CD4-positive, alpha-beta T cell (primary cell): ENCODE measurements around the gene NSL1. TPM values are rescaled to one million over a fixed set of nuclear protein-coding genes. Genes with fewer than 3 reads are reported as not detected.
A peak's percentile ranks its signal among the peaks of the same experiment; 100 is the strongest.

Experiments used
- ATAC-seq: fragments of 200-7000 bp; cut with Tn5 transposase; one replicate; pipeline ENCODE4 v1.10.0; 2022; ENCODE audit warnings: mild to moderate bottlenecking; ENCODE audit not compliant: poor library complexity
- CTCF ChIA-PET: fragments of 350-600 bp; sonication (Branson Sonifier 250); formaldehyde crosslinking; loops from one replicate; lab custom pipeline; 2021; ENCODE audit warnings: antibody characterized with exemption, inconsistent platforms; lab: Charles Lee
- POLR2A ChIA-PET: fragments of 350-600 bp; sonication (Branson Sonifier 250); formaldehyde crosslinking; loops from one replicate; lab custom pipeline; 2021; ENCODE audit warnings: antibody characterized with exemption, inconsistent platforms; lab: Charles Lee
- DNase-seq, 14 experiments: peaks; one replicate each; pipeline ENCODE4 v3.0.0-alpha.2; 2013 to 2020; ENCODE audit warnings: mixed read lengths in 2 of 14
- H3K27ac ChIP-seq, 2 donors: one replicate each; pipeline versions ENCODE4 v1.5.1 to v1.7.0; 2013; ENCODE audit warnings: low read length in 2 of 2, low read depth in 1 of 2, mild to moderate bottlenecking in 1 of 2
- H3K27me3 ChIP-seq, 2 experiments: 1 replicate in 1 of 2; 2 replicates in 1 of 2; pipeline versions ENCODE4 v1.6.1 to v1.7.0; 2013; ENCODE audit warnings: low read length in 2 of 2, control low read depth in 1 of 2, mild to moderate bottlenecking in 1 of 2, moderate library complexity in 1 of 2; ENCODE audit not compliant: insufficient read depth in 2 of 2, control insufficient read depth in 1 of 2
- H3K36me3 ChIP-seq: one replicate; pipeline ENCODE4 v1.6.1; 2013; ENCODE audit warnings: low read length, control low read depth; ENCODE audit not compliant: insufficient read depth
- H3K4me1 ChIP-seq: one replicate; pipeline ENCODE4 v1.6.1; 2013; ENCODE audit warnings: low read length, control low read depth; ENCODE audit not compliant: insufficient read depth
- H3K4me3 ChIP-seq: one replicate; pipeline ENCODE4 v1.5.1; 2013; ENCODE audit warnings: mild to moderate bottlenecking, low read length, moderate library complexity
- H3K9me3 ChIP-seq, 2 experiments: 1 replicate in 1 of 2; 2 replicates in 1 of 2; pipeline versions ENCODE4 v1.6.1 to v1.7.0; 2013; ENCODE audit warnings: low read length in 2 of 2, mild to moderate bottlenecking in 2 of 2, control low read depth in 1 of 2, moderate library complexity in 1 of 2; ENCODE audit not compliant: control insufficient read depth in 1 of 2, insufficient read depth in 1 of 2
- H3K27ac Mint-ChIP-seq: one replicate; pipeline ENCODE4 v1.8.0; 2020; ENCODE audit warnings: mixed read lengths
- H3K27me3 Mint-ChIP-seq: one replicate; pipeline ENCODE4 v1.8.0; 2021; ENCODE audit warnings: mixed read lengths
- H3K36me3 Mint-ChIP-seq: one replicate; pipeline ENCODE4 v1.8.0; 2021; ENCODE audit warnings: low read depth, mixed read lengths
- H3K4me1 Mint-ChIP-seq: one replicate; pipeline ENCODE4 v1.8.0; 2021; ENCODE audit warnings: low read depth, mixed read lengths
- H3K4me3 Mint-ChIP-seq: one replicate; pipeline ENCODE4 v1.8.0; 2020; ENCODE audit warnings: mild to moderate bottlenecking, mixed read lengths
- H3K9me3 Mint-ChIP-seq: one replicate; pipeline ENCODE4 v1.8.0; 2020; ENCODE audit warnings: mixed read lengths
- CTCF ChIP-seq: fragments of 200-600 bp; IDR thresholded peaks from one replicate; pipeline ENCODE4 v1.8.0; 2022; ENCODE audit warnings: antibody characterized with exemption, mild to moderate bottlenecking
- intact Hi-C, 2 experiments: fragments of 100-400 bp; cut with DNase I in 1 of 2; cut with micrococcal nuclease in 1 of 2; formaldehyde crosslinking; loops; one replicate each; pipeline versions ENCODE4 v1.15.1 to v1.9.0; 2023 to 2025; cut with DNase I, micrococcal nuclease
- total RNA-seq, 174 experiments: library from RNA in 2 of 174; stranded (reverse) in 2 of 174; gene quantifications; one replicate each; pipeline ENCODE4 v1.2.3 and lab custom pipeline; 2021 to 2026

NSL1 gene
- total RNA-seq, 2 experiments from 2014 or later = 14.1 to 15.7 TPM

GRCh38 chr1:212785871-212786270, 5.7 kb downstream of the NSL1 start:
- H3K9me3 Mint-ChIP-seq = no peaks in the 10 kb centered on the region

GRCh38 chr1:212783976-212784375, 7.6 kb downstream of the NSL1 start:
- no peak for TF ChIP-seq CTCF
- POLR2A ChIA-PET = interaction anchor here (0.6 kb wide), 1 partner anchor 30 kb away, joined by 3 read pairs; no protein-coding TSS in a partner anchor
- H3K4me3 Mint-ChIP-seq = no peak overlapping the region
- Histone ChIP-seq H3K27me3 (no peaks in the 10 kb centered on the region), H3K27ac (no peak overlapping the region), H3K4me1 (no peaks in the 10 kb centered on the region), H3K4me3 (no peak overlapping the region), H3K9me3 (no peaks in the 10 kb centered on the region), H3K36me3 (peaks cover 56% of the 10 kb centered on the region)
- H3K27ac Mint-ChIP-seq = no peak overlapping the region
- peaks cover 13% of the 10 kb centered on the region for H3K4me1 Mint-ChIP-seq
- H3K36me3 Mint-ChIP-seq = peaks cover 63% of the 10 kb centered on the region
- H3K27me3 Mint-ChIP-seq = no peaks in the 10 kb centered on the region
- no peaks in the 10 kb centered on the region for H3K9me3 Mint-ChIP-seq
- ATAC-seq = no peak
- no peak for DNase-seq
- intact Hi-C loops = loop anchor here (2.0 to 10.0 kb wide), 3 partner anchors 37 to 307 kb away; no protein-coding TSS in a partner anchor
- CTCF ChIA-PET = interaction anchor here (0.9 to 3.2 kb wide), 3 partner anchors 85 to 307 kb away, joined by 3 to 16 read pairs (median 3); partner anchors contain the start of gene BATF3

More at GRCh38 chr1:212785871-212786270, 5.7 kb downstream of the NSL1 start:
- H3K27ac ChIP-seq = no peak overlapping the region
- peaks cover 53% of the 10 kb centered on the region for H3K36me3 ChIP-seq
- ChIA-PET POLR2A (no interaction called here), CTCF (interaction anchor here (3.2 kb wide), 1 partner anchor 121 kb away, joined by 16 read pairs; no protein-coding TSS in a partner anchor)
- peaks cover 11% of the 10 kb centered on the region for H3K4me1 ChIP-seq
- H3K4me1 Mint-ChIP-seq = peaks cover 17% of the 10 kb centered on the region
- H3K9me3 ChIP-seq = no peaks in the 10 kb centered on the region
- no peaks in the 10 kb centered on the region for H3K27me3 Mint-ChIP-seq
- no peak overlapping the region for H3K4me3 ChIP-seq
- no peak overlapping the region for H3K27ac Mint-ChIP-seq
- H3K36me3 Mint-ChIP-seq = peaks cover 60% of the 10 kb centered on the region
- H3K4me3 Mint-ChIP-seq = no peak overlapping the region
- DNase-seq = no peak
- ATAC-seq = no peak
- no peak for TF ChIP-seq CTCF
- H3K27me3 ChIP-seq = no peaks in the 10 kb centered on the region
- intact Hi-C loops = loop anchor here (5.0 to 10.0 kb wide), 2 partner anchors 34 to 81 kb away; no protein-coding TSS in a partner anchor

- intact Hi-C loops = loop anchor here (1.0 to 10.0 kb wide), 4 partner anchors 35 to 306 kb away; no protein-coding TSS in a partner anchor
- H3K27ac Mint-ChIP-seq = peak overlapping the region; percentile 11
- peak in 3 of 14 experiments; percentile 40 to 59 (median 47) for DNase-seq
- POLR2A ChIA-PET = no interaction called here
- H3K9me3 ChIP-seq = no peaks in the 10 kb centered on the region
- H3K27ac ChIP-seq = no peak overlapping the region
- H3K9me3 Mint-ChIP-seq = no peaks in the 10 kb centered on the region
- no peak overlapping the region for H3K4me3 Mint-ChIP-seq
- H3K4me1 ChIP-seq = no peaks in the 10 kb centered on the region
- ATAC-seq = peak; percentile 60
- peak; percentile 72 for TF ChIP-seq CTCF
- H3K27me3 Mint-ChIP-seq = no peaks in the 10 kb centered on the region
- peaks cover 70% of the 10 kb centered on the region for H3K36me3 Mint-ChIP-seq
- H3K4me3 ChIP-seq = no peak overlapping the region
- no peaks in the 10 kb centered on the region for H3K27me3 ChIP-seq
- H3K36me3 ChIP-seq = peaks cover 56% of the 10 kb centered on the region
- H3K4me1 Mint-ChIP-seq = peaks cover 8% of the 10 kb centered on the region
- CTCF ChIA-PET = interaction anchor here (1.0 to 2.5 kb wide), 6 partner anchors 8 to 327 kb away, joined by 4 to 23 read pairs (median 6); partner anchors contain the start of gene NSL1
Measured at GRCh38 chr1:212782422-212783154, 9.0 kb downstream of the NSL1 start.
